HCT116 (cell line): ENCODE results near the gene CCR7.
"Not testable (repeated sequence)": the region's sequence is repeated elsewhere in the genome, so short reads cannot be mapped to it uniquely, and the experiment has no call there.

Source experiments
- CTCF ChIP-seq, 3 experiments: fragments of 200-600 bp in 1 of 3; sonication (generic) in 1 of 3; IDR thresholded peaks in 2 of 3; conservative IDR thresholded peaks in 1 of 3; 2 replicates each; pipeline ENCODE4 v1.5.1; 2012 to 2017; ENCODE audit warnings: low read depth in 2 of 3, low read length in 2 of 3, antibody characterized with exemption in 1 of 3, borderline replicate concordance in 1 of 3, control low read depth in 1 of 3, mild to moderate bottlenecking in 1 of 3, mixed read lengths in 1 of 3, mixed run types in 1 of 3, moderate library complexity in 1 of 3; ENCODE audit not compliant: insufficient read depth in 1 of 3
- EZH2 ChIP-seq: fragments of 200-600 bp; sonication (generic); IDR thresholded peaks from 2 replicates; pipeline ENCODE4 v1.6.1; 2017; ENCODE audit warnings: antibody characterized with exemption, mixed run types
- EZH2phosphoT487 ChIP-seq: fragments of 200-600 bp; IDR thresholded peaks from 2 replicates; pipeline ENCODE4 v1.6.1; 2018; ENCODE audit warnings: antibody characterized with exemption, borderline replicate concordance
- POLR2A ChIP-seq: IDR thresholded peaks from 2 replicates; pipeline ENCODE4 v1.7.0; 2011; ENCODE audit warnings: borderline replicate concordance; ENCODE audit not compliant: insufficient read depth, insufficient read length; ENCODE audit errors: extremely low read depth
- POLR2AphosphoS5 ChIP-seq: IDR thresholded peaks from 2 replicates; pipeline ENCODE4 v1.6.1; 2011; ENCODE audit warnings: mild to moderate bottlenecking, low read depth, low read length, moderate library complexity
- RAD21 ChIP-seq: IDR thresholded peaks from 2 replicates; pipeline ENCODE4 v1.6.1; 2012; ENCODE audit warnings: low read depth, mild to moderate bottlenecking
- YY1 ChIP-seq: IDR thresholded peaks from 2 replicates; pipeline ENCODE4 v1.6.1; 2011; ENCODE audit warnings: low read length, low read depth, moderate library complexity, mild to moderate bottlenecking; ENCODE audit not compliant: insufficient replicate concordance; ENCODE audit errors: extremely low read depth
- ZNF274 ChIP-seq: fragments of 200-500 bp; sonication (Bioruptor generic); IDR thresholded peaks from 2 replicates; pipeline ENCODE4 v1.6.1; 2014; ENCODE audit warnings: mild to moderate bottlenecking, low read depth, low read length, inconsistent platforms

- not testable (repeated sequence) for TF ChIP-seq RAD21; POLR2A; CTCF (IDR thresholded peaks at IDR 0.05 in 2 of 3, conservative IDR thresholded peaks at IDR 0.05 in 1 of 3; ENCODE audit: borderline replicate concordance in 1 of 3, insufficient read depth in 1 of 3, low read depth in 2 of 3, low read length in 2 of 3); EZH2phosphoT487; POLR2AphosphoS5; EZH2; ZNF274; YY1
These were observed 21.0 kb upstream of the CCR7 start for GRCh38 chr17:40586264-40586663.
